Astrocyte (in vitro differentiated cells and primary cell): ENCODE measurements around the gene UBAC2.

Experiments
- EZH2 ChIP-seq: IDR thresholded peaks from 2 replicates; pipeline ENCODE4 v1.6.1; 2012; ENCODE audit warnings: mild to moderate bottlenecking, low read length, inconsistent platforms; ENCODE audit not compliant: insufficient read depth
- TF ChIP-seq, protein P1 (sequence below): IDR thresholded peaks from 2 replicates; pipeline ENCODE4 v1.5.1; 2011; ENCODE audit warnings: low read depth, mild to moderate bottlenecking, inconsistent platforms, low read length, moderate library complexity; ENCODE audit not compliant: insufficient read depth

DNA sequence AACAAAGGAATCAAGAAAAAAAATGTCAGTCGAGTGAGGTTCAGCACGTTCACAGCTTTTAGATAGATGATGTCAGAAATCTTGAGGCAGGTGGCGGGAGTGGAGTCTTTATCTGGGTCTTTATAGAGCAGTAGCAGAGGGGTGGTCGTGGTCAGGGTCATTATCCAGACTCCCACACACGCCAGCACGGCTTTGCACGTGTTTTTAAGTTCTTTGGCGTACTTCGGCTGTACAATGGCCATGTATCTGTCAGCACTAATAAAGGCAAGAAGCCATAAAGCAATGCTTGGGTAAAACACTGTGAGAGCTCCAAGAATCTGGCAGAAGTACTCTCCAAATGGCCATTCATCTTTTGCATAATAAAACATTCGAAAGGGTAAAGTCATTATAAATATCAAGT, 54.6 kb downstream of the UBAC2 start:
- TF ChIP-seq, protein P1, sequence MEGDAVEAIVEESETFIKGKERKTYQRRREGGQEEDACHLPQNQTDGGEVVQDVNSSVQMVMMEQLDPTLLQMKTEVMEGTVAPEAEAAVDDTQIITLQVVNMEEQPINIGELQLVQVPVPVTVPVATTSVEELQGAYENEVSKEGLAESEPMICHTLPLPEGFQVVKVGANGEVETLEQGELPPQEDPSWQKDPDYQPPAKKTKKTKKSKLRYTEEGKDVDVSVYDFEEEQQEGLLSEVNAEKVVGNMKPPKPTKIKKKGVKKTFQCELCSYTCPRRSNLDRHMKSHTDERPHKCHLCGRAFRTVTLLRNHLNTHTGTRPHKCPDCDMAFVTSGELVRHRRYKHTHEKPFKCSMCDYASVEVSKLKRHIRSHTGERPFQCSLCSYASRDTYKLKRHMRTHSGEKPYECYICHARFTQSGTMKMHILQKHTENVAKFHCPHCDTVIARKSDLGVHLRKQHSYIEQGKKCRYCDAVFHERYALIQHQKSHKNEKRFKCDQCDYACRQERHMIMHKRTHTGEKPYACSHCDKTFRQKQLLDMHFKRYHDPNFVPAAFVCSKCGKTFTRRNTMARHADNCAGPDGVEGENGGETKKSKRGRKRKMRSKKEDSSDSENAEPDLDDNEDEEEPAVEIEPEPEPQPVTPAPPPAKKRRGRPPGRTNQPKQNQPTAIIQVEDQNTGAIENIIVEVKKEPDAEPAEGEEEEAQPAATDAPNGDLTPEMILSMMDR = no peak
- no peak for TF ChIP-seq EZH2
